Measurements from ENCODE around the gene NKD2. TPM values are rescaled to one million over a fixed set of nuclear protein-coding genes. Genes with fewer than 3 reads are reported as not detected.

Gene NKD2
- polyA plus RNA-seq, 1 donor (not counting 4 experiments of a cell fraction or from before 2014, with no cell fraction given): not detected

DNA sequence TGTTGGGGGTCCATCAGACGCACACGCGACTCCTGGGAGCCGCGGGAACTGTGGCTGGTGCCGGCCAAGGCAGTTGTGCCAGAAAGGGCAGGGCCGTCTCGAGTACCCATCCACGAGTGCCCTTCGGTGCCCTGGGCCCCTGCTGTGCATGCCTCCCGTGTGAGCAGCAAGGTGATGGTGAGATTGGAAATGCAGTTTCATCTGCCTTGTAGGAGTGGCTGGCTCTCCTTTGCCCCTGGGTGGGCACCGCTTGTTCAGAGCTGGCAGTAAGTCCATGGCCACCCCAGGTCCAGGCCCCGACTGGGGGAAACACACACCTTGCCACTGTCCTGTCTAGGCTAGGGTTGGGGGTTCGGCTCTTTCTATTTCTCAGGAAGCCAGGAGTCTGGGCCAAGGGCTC lies 5.7 kb downstream of the NKD2 start:
- H3K79me2 ChIP-seq (ENCODE audit: control insufficient read depth, insufficient read depth, low read length): no peaks in the 10 kb centered on the region
- TF ChIP-seq, protein P1, sequence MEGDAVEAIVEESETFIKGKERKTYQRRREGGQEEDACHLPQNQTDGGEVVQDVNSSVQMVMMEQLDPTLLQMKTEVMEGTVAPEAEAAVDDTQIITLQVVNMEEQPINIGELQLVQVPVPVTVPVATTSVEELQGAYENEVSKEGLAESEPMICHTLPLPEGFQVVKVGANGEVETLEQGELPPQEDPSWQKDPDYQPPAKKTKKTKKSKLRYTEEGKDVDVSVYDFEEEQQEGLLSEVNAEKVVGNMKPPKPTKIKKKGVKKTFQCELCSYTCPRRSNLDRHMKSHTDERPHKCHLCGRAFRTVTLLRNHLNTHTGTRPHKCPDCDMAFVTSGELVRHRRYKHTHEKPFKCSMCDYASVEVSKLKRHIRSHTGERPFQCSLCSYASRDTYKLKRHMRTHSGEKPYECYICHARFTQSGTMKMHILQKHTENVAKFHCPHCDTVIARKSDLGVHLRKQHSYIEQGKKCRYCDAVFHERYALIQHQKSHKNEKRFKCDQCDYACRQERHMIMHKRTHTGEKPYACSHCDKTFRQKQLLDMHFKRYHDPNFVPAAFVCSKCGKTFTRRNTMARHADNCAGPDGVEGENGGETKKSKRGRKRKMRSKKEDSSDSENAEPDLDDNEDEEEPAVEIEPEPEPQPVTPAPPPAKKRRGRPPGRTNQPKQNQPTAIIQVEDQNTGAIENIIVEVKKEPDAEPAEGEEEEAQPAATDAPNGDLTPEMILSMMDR (optimal IDR thresholded peaks at IDR 0.05 in 1 of 3, IDR thresholded peaks at IDR 0.05 in 1 of 3, conservative IDR thresholded peaks at IDR 0.05 in 1 of 3; ENCODE audit: extremely low read depth in 1 of 3, insufficient read depth in 2 of 3, low read length in 3 of 3): no peak
- TF ChIP-seq EZH2 (IDR thresholded peaks at IDR 0.05; ENCODE audit: low read length): no peak
- H3K4me2 ChIP-seq (ENCODE audit: control insufficient read depth, extremely low read depth, insufficient read depth, low read depth, low read length): no peak overlapping the region
- H3K9me1 ChIP-seq (ENCODE audit: control insufficient read depth, extremely low read depth, insufficient read depth, low read length): no peaks in the 10 kb centered on the region
- FAIRE-seq (no peak), DNase-seq (ENCODE audit: low read depth, low spot score) (no peak)
- peaks cover 70% of the 10 kb centered on the region for H3K27me3 ChIP-seq (ENCODE audit: control insufficient read depth, extremely low read depth, insufficient read depth, low read length)
- H3K27ac ChIP-seq (ENCODE audit: control insufficient read depth, insufficient read depth, low read length): no peak overlapping the region
- H3K9me3 ChIP-seq (ENCODE audit: control insufficient read depth, low read depth, low read length): no peaks in the 10 kb centered on the region
- H3K4me3 ChIP-seq (ENCODE audit: control insufficient read depth in 2 of 3, extremely low read depth in 1 of 3, insufficient read depth in 2 of 3, low read depth in 1 of 3, low read length in 3 of 3): no peak overlapping the region
- H3K36me3 ChIP-seq (ENCODE audit: control insufficient read depth in 2 of 2, extremely low read depth in 1 of 2, insufficient read depth in 2 of 2, low read length in 2 of 2): no peaks in the 10 kb centered on the region
- H3K4me1 ChIP-seq (ENCODE audit: control insufficient read depth, extremely low read depth, insufficient read depth, low read length): no peaks in the 10 kb centered on the region
- no peak overlapping the region for H2AFZ ChIP-seq (ENCODE audit: control insufficient read depth, low read length)
- H4K20me1 ChIP-seq (ENCODE audit: control insufficient read depth, extremely low read depth, insufficient read depth, low read length): no peaks in the 10 kb centered on the region
- H3K9ac ChIP-seq (ENCODE audit: control insufficient read depth, extremely low read depth, insufficient read depth, low read length): no peak overlapping the region
- dilution Hi-C loops (cut with MboI; ENCODE audit: extremely low pct_ligation_motif_present, low sequenced_read_pairs): no loop called here

DNA sequence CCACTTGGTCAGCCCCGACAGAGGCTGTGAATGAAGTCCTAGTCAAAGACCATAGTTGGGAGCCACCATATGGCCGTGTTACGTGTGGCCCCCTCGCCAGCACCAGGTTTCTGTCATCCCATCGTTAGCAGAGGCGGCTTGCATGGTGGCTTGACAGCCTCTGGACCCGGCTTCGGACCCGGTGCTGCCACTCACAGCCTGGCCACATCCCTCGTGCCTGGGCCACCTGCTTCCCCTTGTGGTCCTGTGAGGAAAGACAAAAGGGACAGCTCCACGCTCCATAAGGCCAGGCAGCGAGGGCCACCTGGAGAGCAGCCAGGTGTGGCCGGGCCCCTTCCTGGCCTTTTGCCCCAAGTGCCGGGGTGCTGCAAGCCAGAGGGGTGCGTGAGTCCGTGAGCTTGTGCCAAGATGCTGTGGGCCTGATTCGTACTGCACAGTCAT lies 6.2 kb downstream of the NKD2 start:
- H4K20me1 ChIP-seq (ENCODE audit: control insufficient read depth, extremely low read depth, insufficient read depth, low read length): no peaks in the 10 kb centered on the region
- H3K9me3 ChIP-seq (ENCODE audit: control insufficient read depth, low read depth, low read length): no peaks in the 10 kb centered on the region
- H3K9ac ChIP-seq (ENCODE audit: control insufficient read depth, extremely low read depth, insufficient read depth, low read length): no peak overlapping the region
- H3K4me1 ChIP-seq (ENCODE audit: control insufficient read depth, extremely low read depth, insufficient read depth, low read length): no peaks in the 10 kb centered on the region
- dilution Hi-C loops (cut with MboI; ENCODE audit: extremely low pct_ligation_motif_present, low sequenced_read_pairs): no loop called here
- TF ChIP-seq EZH2 (IDR thresholded peaks at IDR 0.05; ENCODE audit: low read length): no peak
- TF ChIP-seq, protein P1 (optimal IDR thresholded peaks at IDR 0.05 in 1 of 3, IDR thresholded peaks at IDR 0.05 in 1 of 3, conservative IDR thresholded peaks at IDR 0.05 in 1 of 3; ENCODE audit: extremely low read depth in 1 of 3, insufficient read depth in 2 of 3, low read length in 3 of 3): no peak
- H3K27me3 ChIP-seq (ENCODE audit: control insufficient read depth, extremely low read depth, insufficient read depth, low read length): peaks cover 65% of the 10 kb centered on the region
- no peak overlapping the region for H3K27ac ChIP-seq (ENCODE audit: control insufficient read depth, insufficient read depth, low read length)
- H3K9me1 ChIP-seq (ENCODE audit: control insufficient read depth, extremely low read depth, insufficient read depth, low read length): no peaks in the 10 kb centered on the region
- H3K4me3 ChIP-seq (ENCODE audit: control insufficient read depth in 2 of 3, extremely low read depth in 1 of 3, insufficient read depth in 2 of 3, low read depth in 1 of 3, low read length in 3 of 3): no peak overlapping the region
- FAIRE-seq: no peak
- H2AFZ ChIP-seq (ENCODE audit: control insufficient read depth, low read length): no peak overlapping the region
- no peaks in the 10 kb centered on the region for H3K36me3 ChIP-seq (ENCODE audit: control insufficient read depth in 2 of 2, extremely low read depth in 1 of 2, insufficient read depth in 2 of 2, low read length in 2 of 2)
- no peak overlapping the region for H3K4me2 ChIP-seq (ENCODE audit: control insufficient read depth, extremely low read depth, insufficient read depth, low read depth, low read length)
- no peaks in the 10 kb centered on the region for H3K79me2 ChIP-seq (ENCODE audit: control insufficient read depth, insufficient read depth, low read length)
- DNase-seq (ENCODE audit: low read depth, low spot score): no peak
